ENCODE data around the gene KRT38.

DNA sequence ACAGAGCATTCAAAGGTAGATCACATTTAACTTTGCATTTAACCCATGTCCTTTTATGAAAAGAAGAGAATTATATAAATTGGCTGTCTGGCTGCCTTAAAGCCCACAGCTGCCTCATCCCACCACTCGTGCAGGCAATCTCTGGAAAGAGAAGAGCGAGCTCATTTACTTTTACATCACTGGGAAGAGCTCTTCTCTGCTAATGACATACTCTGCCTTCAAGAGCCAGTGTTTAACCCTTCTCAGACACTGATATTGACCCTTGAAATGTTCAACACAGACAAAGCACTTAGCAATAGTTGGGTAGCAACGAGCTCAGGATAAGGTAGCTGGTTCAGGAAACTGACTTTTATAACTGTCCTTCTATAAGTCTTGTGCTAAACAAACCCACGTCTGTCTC is 6.8 kb downstream of the KRT38 start:
- TF ChIP-seq, protein P1, sequence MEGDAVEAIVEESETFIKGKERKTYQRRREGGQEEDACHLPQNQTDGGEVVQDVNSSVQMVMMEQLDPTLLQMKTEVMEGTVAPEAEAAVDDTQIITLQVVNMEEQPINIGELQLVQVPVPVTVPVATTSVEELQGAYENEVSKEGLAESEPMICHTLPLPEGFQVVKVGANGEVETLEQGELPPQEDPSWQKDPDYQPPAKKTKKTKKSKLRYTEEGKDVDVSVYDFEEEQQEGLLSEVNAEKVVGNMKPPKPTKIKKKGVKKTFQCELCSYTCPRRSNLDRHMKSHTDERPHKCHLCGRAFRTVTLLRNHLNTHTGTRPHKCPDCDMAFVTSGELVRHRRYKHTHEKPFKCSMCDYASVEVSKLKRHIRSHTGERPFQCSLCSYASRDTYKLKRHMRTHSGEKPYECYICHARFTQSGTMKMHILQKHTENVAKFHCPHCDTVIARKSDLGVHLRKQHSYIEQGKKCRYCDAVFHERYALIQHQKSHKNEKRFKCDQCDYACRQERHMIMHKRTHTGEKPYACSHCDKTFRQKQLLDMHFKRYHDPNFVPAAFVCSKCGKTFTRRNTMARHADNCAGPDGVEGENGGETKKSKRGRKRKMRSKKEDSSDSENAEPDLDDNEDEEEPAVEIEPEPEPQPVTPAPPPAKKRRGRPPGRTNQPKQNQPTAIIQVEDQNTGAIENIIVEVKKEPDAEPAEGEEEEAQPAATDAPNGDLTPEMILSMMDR (IDR thresholded peaks at IDR 0.05), result no peak
- TF ChIP-seq POLR2A (IDR thresholded peaks at IDR 0.05) (no peak), EP300 (IDR thresholded peaks at IDR 0.05) (no peak)

Measured in tibial nerve (tissue), 4 donors.